Stimulated activated naive CD4-positive, alpha-beta T cell (primary cell): Measurements from ENCODE around the gene NCOA7.
"Not testable (repeated sequence)": the region's sequence is repeated elsewhere in the genome, so short reads cannot be mapped to it uniquely, and the experiment has no call there.

ENCODE experiments used
- DNase-seq, 6 experiments: peaks; one replicate each; lab custom pipeline; 2025; lab: John Stamatoyannopoulos, UW

The NCOA7 gene

DNA sequence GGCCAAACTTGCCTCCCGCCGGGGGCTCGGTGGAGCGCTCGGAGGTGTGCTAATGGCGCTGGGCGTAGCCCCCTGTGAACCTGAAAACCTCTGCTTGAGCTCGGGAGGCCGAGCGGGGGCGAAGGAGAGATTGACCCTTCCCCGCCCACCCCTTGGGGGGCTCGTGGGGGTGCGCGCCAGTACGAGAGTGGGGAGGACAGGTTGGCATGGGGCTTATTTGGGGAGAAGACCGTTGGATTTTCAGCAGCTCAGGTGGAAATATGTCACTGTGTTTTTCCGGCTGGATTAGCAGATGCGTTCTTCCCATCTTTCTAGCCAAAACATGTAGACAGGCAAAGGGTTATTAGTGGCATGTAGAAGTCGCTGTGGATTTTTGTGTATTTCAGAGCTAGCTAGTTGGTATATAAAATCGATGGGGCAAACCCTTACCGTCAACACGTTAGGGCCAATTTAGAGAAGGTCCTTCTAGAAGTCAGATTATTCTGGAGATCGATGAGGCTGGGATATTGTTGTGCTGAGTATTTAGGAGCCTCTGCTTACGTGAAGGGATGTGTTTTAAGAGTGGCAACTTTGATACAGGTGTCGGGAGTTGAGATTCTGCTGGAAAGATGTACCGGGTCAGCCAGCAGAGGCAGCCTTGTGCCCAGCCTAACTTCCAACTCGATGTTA, 525 bp downstream of the NCOA7 start:
- peak in 5 of 6 experiments; percentile 3 to 66 (median 51) for DNase-seq

DNA sequence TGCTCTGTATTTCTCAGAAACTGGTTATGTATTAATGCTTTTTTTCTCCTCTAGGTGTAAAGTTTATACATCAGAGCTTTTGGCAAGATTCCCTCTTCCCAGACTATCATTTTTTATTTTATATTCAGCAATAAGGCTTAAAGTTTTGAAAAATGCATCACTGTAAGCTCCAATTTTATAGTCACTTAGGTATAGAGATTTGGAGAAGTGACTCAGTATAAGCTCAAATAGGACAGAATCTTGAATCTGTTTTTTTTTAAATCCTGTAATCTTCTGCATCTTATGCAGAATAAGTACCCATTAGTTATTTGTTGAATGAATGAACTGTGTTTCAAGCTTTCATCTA, 1.0 kb downstream of the NCOA7 start:
- DNase-seq: no peak

DNA sequence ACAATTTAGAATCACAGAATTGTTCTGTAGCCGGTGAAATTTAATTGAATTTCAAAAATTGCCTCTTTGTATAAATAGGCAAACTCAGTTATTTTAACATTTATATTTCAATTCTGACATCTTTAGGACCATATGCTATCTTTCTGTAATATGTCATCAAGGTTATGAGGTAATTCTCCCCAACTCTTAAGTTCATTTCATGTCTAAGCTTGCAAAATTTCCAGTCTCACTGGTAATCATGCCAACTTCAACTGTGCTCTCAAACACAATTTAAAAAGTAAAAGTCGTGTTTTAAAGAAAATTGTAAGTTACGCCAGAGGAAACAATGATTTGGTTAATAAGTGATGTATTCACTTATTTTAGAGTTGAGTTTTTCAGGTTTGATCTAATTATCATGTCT, 1.4 kb downstream of the NCOA7 start:
- DNase-seq: no peak

DNA sequence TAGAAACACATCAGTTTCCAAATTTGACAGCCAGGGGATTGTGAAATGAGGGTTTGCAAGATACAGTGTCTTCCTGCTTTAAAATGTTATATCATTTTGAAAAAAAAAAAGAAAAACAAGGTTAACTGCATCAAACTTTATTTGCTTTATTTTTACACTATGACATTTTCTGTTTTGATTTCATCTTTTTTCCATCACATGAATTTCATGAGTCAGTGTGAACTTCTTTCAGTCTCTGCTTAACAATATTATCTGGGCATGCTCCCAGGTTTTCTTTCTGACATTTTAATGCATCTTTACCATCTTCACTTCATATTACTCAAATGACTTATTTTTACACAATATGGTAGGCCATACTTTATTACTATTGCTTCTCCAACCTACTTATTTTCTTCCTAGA, 1.9 kb downstream of the NCOA7 start:
- no peak for DNase-seq

DNA sequence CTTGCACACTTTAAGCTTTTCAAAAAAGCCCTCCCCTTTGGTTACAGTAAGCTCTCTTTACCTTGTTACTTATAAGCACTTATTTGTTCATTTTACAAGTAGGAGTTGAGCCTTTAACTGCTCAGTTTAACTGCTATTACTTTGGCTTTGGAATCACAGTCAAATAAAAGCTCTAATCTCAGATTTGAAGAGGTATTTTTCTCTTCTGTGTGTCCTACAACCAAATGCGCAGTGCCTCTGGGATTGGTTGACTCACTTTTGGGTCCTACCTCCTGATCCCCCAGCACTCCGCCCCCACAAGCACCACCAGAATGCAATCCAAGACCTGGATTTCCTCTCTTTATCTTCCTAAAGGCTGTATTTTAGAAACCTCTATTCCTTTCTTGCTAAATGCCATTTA, 2.5 kb downstream of the NCOA7 start:
- DNase-seq: no peak

DNA sequence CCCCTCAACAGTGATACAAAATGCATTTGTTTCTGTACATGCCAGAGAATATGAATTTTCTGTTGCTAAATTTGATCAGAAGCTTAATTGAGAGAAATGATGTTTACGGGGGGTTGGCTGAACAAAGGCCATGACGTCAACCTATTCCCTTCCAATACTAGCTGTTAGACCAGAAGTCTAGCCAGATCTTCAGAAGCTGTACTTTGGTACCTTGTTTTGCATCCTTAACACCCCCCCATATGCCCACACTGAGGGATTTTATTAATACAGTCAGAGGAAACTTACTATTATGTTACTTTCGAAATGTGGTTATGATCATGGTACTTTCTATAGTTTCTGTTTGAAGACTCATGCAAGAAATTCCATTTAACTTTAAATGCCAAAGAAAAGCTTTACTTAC, 3.1 kb downstream of the NCOA7 start:
- DNase-seq: no peak

DNA sequence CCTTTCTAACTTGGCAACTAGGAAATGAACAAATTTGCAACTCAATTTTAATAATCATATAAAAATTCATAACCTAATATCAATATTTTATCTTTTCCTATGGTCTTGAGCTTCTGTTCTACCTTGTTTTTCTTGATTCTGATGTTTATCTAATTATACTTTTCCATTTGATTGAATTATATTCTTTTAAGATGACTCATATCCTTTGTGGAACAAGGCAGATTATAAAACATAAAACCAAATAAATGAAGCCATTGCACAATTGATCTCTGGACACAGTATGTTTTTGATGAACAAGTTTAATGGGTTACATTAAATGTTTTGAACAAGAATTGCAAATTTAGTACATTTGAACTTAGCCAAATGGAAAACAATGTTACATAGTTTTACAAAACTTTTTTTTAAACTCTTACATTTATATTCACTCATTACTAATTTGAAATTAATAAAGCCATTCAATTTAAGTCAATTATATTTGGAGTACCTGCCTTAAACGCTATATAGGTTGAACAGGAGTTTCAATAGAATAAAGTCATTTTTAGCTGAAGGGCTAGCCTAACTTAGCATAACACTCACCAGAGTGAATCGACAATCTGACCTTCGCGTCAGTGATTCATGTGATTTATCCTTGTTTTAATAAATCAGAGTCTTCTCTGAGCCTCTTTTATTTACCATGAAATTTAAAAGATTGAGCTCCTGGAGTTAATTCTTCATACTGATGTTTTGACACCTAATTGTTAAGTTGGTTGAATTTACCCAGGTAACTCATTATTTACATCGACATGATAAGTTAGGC, 3.8 kb downstream of the NCOA7 start:
- DNase-seq: no peak

DNA sequence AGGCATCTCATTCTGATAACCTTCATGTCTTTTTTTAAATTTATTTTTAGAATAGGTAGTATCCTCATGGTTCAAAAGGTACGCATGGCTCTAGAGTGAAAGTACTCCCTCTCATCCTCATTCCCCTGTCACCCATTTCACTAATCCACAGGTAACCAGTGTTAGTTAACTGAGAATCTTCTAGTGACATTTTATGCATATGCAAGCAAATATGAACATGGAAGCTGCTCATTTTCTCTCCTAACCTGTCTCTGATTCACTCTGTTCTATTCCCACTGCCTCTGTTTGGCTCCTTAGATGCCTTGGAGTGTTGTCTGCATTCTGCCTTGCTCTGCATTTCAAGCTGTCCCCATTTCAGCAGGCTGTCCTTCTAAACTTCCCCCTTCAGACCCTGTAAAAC, 4.5 kb downstream of the NCOA7 start:
- DNase-seq: no peak

DNA sequence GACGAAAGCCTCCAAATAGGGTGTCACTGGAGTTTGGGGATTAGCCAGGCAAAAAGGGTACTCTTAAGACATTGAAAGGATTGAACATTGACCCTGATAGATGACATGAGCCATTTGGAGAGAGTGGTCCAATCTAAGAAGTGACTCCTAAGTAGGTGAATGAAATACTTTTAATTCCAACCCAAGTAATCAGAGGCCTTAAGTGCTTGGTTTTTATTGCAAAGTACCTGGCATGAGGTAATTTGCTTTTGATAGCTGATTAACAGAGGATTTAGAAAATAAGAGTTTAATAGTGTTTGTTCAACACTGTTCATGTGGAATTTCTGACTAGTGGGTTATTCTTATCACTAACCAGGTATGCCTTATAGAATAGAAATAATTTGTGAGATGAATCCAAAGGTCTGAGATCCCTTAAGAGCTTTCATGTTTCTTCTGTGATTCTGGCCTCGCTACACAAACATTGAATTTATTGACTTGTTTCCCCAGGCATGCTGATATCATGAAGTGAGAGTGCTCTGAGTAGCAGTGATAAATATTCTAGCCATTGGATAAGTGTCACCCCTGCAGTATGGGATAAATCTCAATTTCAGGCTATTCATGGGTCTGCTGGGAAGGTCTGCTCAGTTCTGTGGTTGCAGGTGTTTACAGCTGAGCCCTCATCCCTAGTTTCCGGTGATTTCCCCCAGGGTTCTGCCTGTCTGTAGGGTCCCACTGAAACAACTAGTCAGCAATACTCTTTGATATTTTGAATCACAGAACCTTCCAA, 6.5 kb downstream of the NCOA7 start:
- no peak for DNase-seq

DNA sequence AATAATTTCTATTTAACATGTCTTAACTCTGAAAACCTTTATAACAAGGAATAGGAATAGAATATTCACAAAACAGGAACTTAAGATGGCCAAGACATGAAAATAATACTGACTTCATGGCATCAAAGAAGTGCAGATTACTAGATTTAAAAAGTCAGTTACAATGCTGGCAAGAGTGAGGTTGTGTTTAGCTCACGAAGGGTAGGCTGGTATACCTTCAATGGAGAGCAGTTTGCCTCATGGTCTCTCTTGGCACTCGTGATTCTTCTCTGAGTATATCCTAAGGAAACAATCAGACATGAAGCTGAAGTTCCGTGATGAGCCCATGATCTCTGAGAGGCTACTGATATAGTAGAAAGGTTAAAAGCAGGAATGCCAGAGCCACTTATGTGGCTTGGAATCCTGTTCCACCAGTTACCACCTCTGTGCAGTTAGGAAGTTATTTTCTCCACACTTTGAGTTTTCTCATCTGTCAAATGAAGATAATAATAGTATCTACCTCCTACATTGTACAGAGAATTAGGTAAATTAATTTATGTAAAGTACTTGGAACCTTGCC, 7.2 kb downstream of the NCOA7 start:
- no peak for DNase-seq

DNA sequence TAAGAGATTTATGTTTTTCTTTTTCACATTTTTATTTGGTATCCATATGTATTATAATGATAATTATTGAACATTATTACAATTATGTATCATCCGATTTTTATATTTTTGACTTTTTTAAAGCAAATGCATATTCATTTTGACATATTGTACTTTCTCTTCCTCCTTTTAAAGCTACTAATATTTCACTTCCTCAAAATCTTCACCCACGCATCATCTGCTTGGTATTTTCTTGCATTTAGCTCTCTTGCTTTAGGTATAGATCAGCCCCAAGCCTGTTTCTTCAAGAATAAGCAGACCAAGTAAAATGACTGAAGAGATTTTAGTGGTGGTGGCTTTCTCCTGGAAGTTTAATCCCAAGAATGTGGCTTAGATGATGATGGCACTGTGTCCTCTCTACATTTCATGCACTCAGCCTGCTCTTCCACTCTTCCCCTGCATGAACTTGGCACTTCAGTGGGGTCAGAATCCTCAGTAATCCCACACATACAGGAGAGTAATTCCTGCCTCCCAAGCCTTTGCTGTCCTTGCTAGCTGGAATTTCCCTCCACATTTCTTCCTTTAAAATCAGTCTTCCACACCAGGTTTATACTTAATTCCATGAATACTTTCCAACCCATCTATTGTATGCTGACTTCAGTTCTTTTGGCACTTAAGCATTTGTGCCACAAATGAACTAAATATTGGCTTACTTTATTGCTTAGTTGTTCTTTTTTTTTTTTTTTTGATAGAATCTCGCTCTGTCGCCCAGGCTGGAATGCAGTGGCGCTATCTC, 8.2 kb downstream of the NCOA7 start:
- DNase-seq: no peak

DNA sequence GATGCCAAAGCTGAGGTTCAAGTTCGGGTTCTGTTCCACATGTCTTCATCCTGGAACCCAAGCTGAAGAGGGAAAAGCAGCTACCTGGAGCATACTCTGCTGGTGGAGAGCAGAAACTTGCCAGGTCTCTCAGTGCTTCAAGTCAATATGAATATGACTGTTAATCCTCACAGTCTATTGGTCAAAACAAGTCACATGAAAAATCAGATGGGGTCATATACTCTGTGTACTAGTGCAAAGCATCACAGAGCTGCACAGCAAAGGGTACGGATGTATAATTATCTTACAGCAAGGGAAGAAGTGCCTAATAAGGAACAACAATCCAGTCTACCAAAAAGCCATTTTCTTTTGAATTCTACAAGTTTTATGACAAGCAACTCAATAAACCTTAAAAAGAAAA, 11.6 kb downstream of the NCOA7 start:
- no peak for DNase-seq

DNA sequence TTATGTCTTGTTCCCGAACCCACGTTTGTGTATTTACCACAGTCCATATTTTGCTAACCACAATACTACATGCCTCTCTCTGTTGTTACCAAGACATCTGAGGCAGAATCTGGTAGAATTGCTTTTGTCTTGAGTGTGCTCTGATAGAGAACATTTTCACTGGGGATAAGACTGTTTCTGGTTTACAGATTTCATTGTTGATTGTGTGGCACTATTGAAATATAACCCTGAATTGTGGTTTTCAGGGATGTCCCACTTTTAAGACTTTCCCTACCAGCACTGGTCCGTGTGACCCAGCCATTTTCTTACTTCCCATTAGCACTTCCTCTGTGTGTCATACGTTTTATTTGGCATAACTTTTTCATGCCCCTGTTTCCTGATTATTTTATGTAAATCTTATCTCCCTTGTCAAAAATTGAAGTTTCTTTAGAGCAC, 12.2 kb downstream of the NCOA7 start:
- DNase-seq: no peak

DNA sequence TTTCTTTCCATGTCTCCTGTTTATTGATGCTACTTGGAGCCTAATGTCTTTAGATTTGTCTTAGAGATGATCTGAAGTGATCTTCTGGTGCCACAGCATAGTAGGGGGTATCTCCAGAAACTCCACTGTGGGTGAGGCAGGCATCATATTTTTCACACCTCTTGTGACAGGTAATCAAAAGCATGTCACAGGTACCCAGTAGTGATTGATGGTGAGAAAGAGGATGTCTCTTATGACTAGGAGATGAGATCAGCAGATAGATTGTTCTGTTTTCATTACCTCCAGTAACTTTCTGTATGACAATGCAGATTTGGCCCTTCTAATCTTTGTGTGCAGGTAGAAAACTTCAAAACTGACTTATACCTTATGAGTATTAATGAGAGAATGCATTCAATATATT, 13.5 kb downstream of the NCOA7 start:
- no peak for DNase-seq

DNA sequence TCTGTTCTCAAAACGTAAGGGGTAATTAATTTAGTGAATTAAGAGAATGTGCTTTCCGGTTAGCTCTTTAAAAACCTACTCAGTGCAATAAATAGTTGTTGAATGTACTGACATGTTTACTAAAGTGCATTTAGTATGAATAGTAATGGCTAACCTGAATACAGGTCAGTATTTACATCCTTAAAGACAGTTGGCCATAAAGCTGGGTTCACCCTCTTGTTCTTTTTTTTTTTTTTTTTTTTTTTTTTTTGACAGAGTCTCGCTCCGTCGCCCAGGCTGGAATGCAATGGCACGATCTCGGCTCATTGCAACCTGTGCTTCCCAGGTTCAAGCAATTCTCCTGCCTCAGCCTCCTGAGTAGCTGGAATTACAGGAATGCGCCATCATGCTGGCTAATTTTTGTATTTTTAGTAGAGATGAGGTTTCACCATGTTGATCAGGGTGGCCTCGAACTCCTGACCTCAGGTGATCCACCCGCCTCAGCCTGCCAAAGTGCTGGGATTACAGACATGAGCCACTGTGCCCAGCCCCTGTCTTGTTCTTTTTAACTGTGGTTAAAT, 14.2 kb downstream of the NCOA7 start:
- not testable (repeated sequence) for DNase-seq

DNA sequence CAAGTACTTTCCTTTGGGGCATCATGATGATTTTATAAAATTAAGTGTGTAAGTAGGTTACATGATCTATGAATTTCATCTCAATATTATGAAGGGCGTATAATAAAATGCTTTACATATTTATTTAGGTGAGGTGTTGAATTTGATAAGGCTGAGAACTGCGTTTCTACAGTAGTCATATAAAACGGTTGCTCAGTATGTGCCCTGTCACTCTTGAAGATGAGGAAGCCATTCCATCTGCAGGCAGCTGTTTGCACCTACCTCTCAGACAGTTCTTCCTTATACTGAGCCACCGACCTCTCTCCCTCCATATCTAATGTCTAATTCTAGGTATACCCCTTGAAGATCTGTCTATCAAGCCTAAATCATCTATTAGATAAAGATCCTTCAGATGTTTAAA, 16.1 kb downstream of the NCOA7 start:
- DNase-seq: no peak

DNA sequence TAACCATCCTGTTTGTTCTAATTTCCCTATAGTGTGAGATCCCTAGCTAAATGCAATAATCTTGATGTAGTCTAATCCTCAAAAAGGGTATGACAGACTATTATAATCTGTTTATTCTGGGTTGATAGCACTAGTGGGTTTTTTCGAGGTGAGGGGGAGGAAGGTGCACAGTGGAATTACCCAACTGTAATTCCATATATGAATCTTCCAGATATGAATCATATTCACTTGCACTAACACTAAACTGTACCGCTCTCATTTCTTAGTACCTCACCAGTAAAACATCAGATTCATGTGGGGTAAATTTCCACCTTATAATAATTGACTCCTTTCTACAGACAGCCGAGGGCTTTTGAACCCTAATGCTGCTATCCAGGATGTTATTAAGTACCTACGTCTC, 16.5 kb downstream of the NCOA7 start:
- DNase-seq: no peak

DNA sequence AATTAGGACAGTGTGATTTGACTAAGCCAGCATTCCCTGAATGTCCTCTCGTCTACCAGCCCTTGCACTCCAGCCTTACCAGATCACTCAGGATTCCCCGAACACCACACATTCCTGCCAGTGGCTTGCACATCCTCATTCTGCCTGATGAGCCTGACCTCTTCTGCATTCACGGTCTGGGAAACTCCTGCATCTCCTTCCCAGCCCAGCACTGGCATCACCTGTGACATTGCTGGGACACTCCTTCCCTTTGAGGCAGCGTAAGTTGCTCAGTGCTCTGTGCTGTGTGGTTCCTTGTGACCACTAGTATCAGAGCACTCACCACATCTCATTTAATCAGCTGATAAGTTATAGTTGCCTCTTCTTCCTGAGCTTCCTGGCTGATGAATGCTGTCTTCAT, 17.3 kb downstream of the NCOA7 start:
- no peak for DNase-seq

DNA sequence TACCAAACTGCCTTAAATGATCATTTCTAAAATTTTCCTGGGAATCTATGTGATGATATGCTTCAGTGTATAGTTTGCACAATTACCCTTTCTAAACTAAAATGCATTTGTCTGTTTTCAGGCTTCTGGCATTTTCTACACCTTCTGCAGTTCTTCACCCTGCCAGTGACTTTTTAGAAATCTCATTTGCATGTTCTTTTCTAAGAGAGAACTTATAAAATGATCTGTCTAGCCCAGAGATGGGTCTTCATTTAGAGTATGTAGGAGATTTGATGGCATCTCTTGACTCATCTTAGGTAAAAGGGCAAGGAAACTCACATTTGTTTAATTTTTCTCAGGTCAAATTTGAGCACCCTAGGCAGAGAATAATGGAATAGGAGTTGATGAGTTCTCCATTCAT, 17.8 kb downstream of the NCOA7 start:
- DNase-seq: no peak

DNA sequence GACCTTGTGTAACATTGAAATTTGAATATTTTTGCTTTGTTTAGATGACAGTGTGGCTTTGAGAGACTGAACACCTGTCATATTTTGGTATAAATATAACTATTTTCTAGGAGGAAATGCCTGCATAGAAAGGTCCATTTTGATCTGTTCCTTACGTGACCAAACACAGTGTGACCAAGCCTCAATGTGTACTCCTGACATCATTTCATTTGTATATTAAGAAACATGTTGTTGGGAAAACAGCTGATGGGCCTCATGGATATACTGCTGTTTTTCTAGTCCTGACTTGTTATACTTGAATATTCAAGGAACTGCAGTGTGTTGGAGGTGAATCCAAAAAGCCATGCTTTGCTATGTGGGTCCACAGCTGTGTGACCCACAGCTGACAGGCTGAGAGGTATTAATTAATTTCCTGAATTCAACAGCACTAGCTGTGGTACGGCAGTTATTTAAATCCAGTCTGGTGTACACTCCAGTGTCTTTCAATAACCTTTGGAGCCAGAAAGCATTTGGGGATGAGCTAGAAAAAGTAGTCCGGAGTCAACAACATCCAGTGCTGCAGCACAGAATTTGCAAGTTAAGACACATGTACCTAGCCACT, 18.9 kb downstream of the NCOA7 start:
- no peak for DNase-seq

DNA sequence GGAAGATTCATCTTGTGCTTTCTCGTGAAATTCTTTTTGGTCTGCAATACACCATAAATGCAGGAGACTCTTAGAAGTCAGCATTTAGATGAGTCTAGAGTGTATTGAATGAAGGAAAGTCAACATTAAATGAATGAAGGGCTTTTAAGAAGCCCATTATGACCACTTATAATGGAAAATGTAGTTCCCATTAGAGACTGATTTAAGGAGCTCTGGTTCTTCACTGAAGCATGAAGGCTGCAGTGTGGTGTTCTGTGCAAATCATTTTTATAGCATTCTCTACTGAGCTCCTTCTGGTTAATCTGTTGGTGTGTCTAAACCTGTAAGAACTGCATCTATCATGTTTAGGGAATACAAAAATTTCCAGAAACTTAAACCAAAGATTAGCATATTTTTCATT, 19.7 kb downstream of the NCOA7 start:
- no peak for DNase-seq
